ENCODE measurements around the gene ADPRHL1.
"Not testable (repeated sequence)": the region's sequence is repeated elsewhere in the genome, so short reads cannot be mapped to it uniquely, and the experiment has no call there.

The ADPRHL1 gene

DNA sequence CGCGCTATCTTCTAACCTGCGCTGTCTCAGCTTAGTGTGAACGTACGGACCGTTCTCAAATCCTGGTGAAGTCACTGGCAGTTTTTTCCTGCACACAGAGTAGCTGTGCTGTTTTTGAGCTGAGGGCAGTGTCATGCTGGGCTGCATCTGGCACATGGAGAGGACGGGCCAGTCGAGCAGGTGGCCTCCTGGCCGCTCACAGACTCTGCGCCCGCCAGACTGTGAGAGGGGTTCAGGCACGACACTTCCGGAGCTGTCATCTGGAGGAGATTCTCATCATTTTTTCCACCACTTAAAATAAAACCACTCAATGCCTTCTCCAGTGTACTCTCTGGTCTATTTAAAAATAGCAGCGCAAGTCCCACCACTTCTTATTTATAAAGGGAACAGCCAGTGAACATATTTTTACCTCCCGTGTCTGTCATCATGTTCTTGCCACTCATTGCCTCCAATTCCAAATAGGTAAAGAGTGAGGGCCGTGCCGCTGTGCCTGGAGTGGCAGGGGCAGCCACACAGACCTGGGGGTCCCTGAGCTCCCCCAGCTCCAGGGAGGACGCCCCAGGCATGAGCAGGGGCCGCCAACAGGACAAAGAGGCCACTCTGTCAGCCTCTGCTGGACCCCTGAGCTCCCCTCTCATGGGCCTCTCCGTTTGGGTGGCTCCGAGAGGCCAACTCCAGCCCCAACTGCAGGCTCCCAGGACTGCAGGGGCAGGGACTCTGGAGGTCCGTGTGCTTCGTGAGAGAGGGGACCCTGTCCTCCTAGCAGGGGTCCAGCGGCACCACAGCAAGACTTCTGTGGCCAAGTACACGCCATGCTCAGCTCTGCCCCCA, 52.5 kb downstream of the ADPRHL1 start:
- DNase-seq = no peak

DNA sequence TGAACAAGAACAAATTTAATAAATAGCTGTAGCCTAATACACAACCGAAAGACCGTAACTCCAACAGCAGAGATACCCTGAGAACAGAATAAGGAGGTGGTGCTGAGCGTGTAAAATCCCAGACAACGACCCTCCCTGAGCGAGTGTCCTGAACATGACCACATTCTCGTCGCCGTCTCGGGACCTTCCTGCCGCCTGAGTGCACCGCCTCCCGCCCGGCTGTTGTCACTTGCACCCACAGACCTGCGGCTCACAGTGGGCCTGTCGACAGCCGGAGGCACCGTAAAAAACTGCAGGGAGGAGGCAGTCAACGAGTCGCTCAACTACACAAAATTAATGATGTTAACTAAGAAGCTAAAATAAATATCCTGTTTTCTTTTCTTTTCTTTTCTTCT, 53.5 kb downstream of the ADPRHL1 start:
- no peak for DNase-seq

DNA sequence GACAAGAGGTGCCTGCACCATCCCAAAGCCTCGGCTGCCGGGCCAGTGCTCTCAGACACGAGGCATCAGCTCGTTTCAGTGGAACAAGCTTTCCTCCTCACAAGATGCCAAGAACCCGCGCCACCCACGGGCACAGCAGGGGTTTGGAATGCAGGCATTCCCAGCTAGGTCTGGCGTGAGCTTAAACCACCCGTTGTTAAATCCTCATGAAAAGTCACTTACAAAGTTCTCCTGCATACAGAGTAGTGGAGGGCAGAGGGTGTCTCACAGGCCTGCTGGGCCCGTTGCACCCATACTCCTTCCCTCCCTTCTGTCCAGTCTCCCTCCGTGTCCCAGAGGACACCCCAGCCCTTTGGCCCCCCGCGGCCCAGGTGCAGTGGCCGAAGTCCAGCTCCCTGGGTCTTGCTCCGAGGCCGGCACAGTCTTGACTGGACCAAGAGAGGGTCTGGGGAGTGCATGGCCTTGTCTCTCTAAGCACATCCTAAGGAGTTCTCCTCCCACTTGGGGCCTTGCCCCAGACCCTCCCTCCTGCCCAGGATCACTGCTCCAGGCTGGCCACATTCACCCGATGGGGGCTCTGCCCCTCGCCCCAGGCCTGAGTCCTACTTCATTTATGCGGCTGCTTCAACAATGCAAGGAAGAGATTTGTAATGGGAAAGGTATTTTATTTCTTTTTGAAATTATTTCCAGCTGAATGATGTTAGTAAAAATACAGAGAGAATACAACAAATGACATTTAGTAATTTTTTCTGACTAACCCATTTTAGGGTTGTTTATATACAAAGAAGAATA, 54.1 kb downstream of the ADPRHL1 start:
- no peak for DNase-seq

- DNase-seq = no peak
Observed at GRCh38 chr13:113397608-113398425, 55.5 kb downstream of the ADPRHL1 start.

GRCh38 chr13:113394339-113394640, 59.0 kb downstream of the ADPRHL1 start:
- no peak for DNase-seq

GRCh38 chr13:113393563-113394338, 59.5 kb downstream of the ADPRHL1 start:
- peak; percentile 75 for DNase-seq

- DNase-seq = no peak
Observed at GRCh38 chr13:113393226-113393562, 60.1 kb downstream of the ADPRHL1 start.

GRCh38 chr13:113390874-113391497, 62.3 kb downstream of the ADPRHL1 start:
- DNase-seq = no peak

DNA sequence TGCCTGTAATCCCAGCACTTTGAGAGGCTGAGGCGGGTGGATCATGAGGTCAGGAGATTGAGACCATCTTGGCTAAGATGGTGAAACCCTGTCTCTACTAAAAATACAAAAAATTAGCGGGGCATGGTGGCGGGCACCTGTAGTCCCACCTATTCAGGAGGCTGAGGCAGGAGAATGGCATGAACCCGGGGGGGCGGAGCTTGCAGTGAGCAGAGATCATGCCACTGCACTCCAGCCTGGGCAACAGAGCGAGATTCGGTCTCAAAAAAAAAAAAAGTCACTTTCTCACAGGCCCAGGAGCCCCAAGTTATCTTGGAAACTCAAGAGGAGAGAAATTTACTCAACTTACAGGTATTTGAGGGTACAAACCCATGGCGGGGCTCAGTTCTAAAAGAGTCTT, 63.7 kb downstream of the ADPRHL1 start:
- not testable (repeated sequence) for DNase-seq

DNA sequence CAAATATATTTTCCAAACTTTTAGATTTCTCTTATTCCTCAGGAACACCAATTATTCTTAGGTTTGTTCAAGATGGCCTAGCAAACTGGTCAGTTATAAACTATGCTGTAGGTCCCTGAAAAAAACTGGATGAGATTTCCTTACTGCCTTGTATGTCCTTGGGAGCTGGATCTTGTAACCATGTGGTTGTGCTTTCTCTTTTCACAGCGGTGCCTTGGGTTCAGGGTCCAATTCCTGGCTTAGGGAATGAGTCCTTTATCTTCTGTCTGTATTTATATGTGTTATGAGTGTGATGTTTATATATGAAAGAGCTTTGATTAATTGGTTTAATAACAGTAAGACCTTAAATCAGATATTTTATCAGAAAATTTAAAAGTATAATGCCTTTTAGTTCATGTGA, 65.9 kb downstream of the ADPRHL1 start:
- no peak for DNase-seq

DNA sequence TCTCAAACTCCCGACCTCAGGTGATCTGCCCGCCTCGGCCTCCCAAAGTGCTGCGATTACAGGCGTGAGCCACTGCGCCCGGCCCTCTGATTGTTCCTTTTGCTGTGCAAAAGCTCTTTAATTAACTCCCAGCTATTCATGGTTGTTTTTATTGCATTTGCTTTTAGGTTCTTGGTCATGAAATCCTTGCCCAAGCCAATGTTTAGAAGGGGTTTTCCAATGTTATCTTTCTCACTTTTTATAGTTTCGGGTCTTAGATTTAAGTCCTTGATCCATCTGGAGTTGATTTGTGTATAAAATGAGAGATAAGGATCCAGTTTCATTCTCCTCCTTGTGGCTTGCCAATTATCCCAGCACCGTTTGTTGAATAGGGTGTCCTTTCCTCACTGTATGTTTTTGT, 70.2 kb downstream of the ADPRHL1 start:
- DNase-seq = no peak

- DNase-seq = not testable (repeated sequence)
Observed at GRCh38 chr13:113382542-113382941, 70.7 kb downstream of the ADPRHL1 start.

- DNase-seq = no peak
Observed at GRCh38 chr13:113378825-113379224, 74.5 kb downstream of the ADPRHL1 start.

GRCh38 chr13:113374511-113375175, 78.6 kb downstream of the ADPRHL1 start:
- DNase-seq = no peak

GRCh38 chr13:113373811-113374485, 79.3 kb downstream of the ADPRHL1 start:
- DNase-seq = no peak

DNA sequence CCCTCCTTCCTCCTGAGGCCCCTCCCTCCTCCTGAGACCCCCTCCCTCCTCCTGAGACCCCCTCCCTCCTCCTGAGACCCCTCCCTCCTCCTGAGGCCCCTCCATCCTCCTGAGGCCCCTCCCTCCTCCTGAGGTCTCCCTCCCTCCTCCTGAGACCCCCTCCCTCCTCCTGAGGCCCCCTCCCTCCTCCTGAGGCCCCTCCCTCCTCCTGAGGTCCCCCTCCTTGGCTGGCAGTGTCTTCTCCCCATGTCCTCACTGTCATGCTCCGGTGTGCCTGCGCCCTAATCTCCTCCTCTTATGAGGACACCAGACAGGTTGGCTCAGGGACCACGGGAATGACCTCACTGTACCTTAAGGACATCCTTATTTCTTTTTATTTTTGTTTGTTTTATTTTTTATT, 81.6 kb downstream of the ADPRHL1 start:
- DNase-seq = not testable (repeated sequence)

DNA sequence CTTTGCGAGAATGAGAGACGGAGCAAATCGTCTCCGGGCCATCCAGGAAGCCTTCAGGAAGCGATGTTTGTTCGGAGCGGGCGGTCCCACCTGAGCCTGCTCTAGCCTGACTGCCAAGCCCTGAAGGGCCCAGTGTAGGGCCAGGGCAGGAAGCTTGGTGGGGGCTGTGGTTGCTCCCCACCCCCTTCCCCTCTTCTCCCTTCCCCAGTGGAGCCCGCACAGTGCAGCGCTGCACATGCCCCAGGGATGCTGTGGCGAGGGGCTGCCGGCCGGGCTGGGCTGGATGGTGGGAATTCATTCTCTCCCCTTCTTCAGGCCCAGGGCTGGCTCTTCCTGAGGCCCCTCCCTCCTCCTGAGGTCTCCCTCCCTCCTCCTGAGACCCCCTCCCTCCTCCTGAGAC, 82.2 kb downstream of the ADPRHL1 start:
- DNase-seq = no peak

GRCh38 chr13:113369881-113370280, 83.4 kb downstream of the ADPRHL1 start:
- no peak for DNase-seq

DNA sequence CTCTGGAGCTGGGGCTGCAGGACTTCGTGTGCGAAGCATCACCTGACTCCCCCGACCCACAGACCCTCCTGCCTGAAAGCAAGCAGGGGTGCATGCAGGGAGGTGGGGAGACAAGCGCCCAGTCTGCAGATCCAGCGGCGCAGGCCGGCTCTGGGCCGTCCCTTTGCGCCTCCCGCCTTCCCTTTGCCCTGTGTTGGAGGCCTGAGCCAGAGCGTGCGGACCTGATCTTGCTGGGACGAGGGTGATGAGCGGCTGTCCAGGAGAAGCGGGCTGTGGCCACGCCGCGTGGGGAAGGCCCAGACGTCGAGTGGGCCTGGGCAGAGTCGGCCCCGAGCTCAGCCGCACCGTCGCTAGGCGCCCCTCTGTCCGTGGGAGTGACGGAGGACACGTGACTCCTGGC, 84.1 kb downstream of the ADPRHL1 start:
- no peak for DNase-seq

GRCh38 chr13:113368353-113368752, 84.9 kb downstream of the ADPRHL1 start:
- not testable (repeated sequence) for DNase-seq

GRCh38 chr13:113367771-113368170, 85.5 kb downstream of the ADPRHL1 start:
- DNase-seq = no peak
